ENCODE data around the gene HNRNPR. TPM values are rescaled to one million over a fixed set of nuclear protein-coding genes. Genes with fewer than 3 reads are reported as not detected.

HNRNPR gene
- total RNA-seq, 2 experiments from 2014 or later = 92.0 to 93.3 TPM

- peak overlapping the region; percentile 71 for H3K4me3 ChIP-seq (ENCODE audit: low read length)
- H3K9me3 ChIP-seq (ENCODE audit: control insufficient read depth in 1 of 2, insufficient read depth in 1 of 2, low read length in 2 of 2) = peaks cover 8 to 10% of the 10 kb centered on the region in 2 experiments
- H3K36me3 ChIP-seq (ENCODE audit: insufficient read depth, low read length) = peaks cover 9% of the 10 kb centered on the region
- H3K4me3 Mint-ChIP-seq = peak overlapping the region; percentile 100
- peak overlapping the region; percentile 95 for H3K27ac Mint-ChIP-seq
- intact Hi-C loops (cut with DNase I, micrococcal nuclease) = loop anchor here (1.0 to 10.0 kb wide), 9 partner anchors 24 to 1274 kb away; partner anchors contain the start of genes E2F2 (in 2 of the 2), HNRNPR (in 2 of the 2), ELOA (in 1 of the 2) and GALE (in 1 of the 2)
- peak; percentile 90 for ATAC-seq (ENCODE audit: poor library complexity)
- no peaks in the 10 kb centered on the region for H3K27me3 ChIP-seq (ENCODE audit: control insufficient read depth in 1 of 2, insufficient read depth in 2 of 2, low read length in 2 of 2)
- ChIA-PET POLR2A (interaction anchor here (0.6 to 3.9 kb wide), 18 partner anchors 8 to 613 kb away, joined by 3 to 116 read pairs (median 4); partner anchors contain the start of genes ASAP3, HMGCL, HNRNPR and KDM1A), CTCF (interaction anchor here (0.8 to 2.1 kb wide), 4 partner anchors 23 to 48 kb away, joined by 3 to 11 read pairs (median 4); partner anchors contain the start of gene HNRNPR)
- H3K4me1 ChIP-seq (ENCODE audit: insufficient read depth, low read length) = peaks cover 29% of the 10 kb centered on the region
- H3K27me3 Mint-ChIP-seq = no peaks in the 10 kb centered on the region
- peak overlapping the region; percentile 90 to 91 for H3K27ac ChIP-seq (ENCODE audit: low read depth in 1 of 2, low read length in 2 of 2)
- peak; percentile 94 to 99 (median 96) for DNase-seq
- TF ChIP-seq, protein P1, sequence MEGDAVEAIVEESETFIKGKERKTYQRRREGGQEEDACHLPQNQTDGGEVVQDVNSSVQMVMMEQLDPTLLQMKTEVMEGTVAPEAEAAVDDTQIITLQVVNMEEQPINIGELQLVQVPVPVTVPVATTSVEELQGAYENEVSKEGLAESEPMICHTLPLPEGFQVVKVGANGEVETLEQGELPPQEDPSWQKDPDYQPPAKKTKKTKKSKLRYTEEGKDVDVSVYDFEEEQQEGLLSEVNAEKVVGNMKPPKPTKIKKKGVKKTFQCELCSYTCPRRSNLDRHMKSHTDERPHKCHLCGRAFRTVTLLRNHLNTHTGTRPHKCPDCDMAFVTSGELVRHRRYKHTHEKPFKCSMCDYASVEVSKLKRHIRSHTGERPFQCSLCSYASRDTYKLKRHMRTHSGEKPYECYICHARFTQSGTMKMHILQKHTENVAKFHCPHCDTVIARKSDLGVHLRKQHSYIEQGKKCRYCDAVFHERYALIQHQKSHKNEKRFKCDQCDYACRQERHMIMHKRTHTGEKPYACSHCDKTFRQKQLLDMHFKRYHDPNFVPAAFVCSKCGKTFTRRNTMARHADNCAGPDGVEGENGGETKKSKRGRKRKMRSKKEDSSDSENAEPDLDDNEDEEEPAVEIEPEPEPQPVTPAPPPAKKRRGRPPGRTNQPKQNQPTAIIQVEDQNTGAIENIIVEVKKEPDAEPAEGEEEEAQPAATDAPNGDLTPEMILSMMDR (IDR thresholded peaks at IDR 0.05) = no peak
- H3K36me3 Mint-ChIP-seq (ENCODE audit: low read depth) = peaks cover 50% of the 10 kb centered on the region
- peaks cover 1% of the 10 kb centered on the region for H3K9me3 Mint-ChIP-seq
- H3K4me1 Mint-ChIP-seq (ENCODE audit: low read depth) = peaks cover 43% of the 10 kb centered on the region
These were observed 23.9 kb upstream of the HNRNPR start for GRCh38 chr1:23367791-23368561.

GRCh38 chr1:23367451-23367790 lies 23.3 kb upstream of the HNRNPR start:
- H3K4me1 Mint-ChIP-seq (ENCODE audit: low read depth) = peaks cover 43% of the 10 kb centered on the region
- ATAC-seq (ENCODE audit: poor library complexity) (no peak), DNase-seq (peak in 2 of 14 experiments; percentile 3 to 18)
- ChIA-PET POLR2A (interaction anchor here (1.0 to 3.9 kb wide), 8 partner anchors 17 to 411 kb away, joined by 3 to 116 read pairs (median 5); partner anchors contain the start of genes ASAP3, HNRNPR and PITHD1), CTCF (interaction anchor here (0.6 to 2.1 kb wide), 4 partner anchors 23 to 107 kb away, joined by 3 to 11 read pairs (median 5); partner anchors contain the start of gene HNRNPR)
- peaks cover 29% of the 10 kb centered on the region for H3K4me1 ChIP-seq (ENCODE audit: insufficient read depth, low read length)
- peak overlapping the region; percentile 78 to 90 for H3K27ac ChIP-seq (ENCODE audit: low read depth in 1 of 2, low read length in 2 of 2)
- H3K36me3 Mint-ChIP-seq (ENCODE audit: low read depth) = peaks cover 56% of the 10 kb centered on the region
- H3K9me3 ChIP-seq (ENCODE audit: control insufficient read depth in 1 of 2, insufficient read depth in 1 of 2, low read length in 2 of 2) = peaks cover 10 to 15% of the 10 kb centered on the region in 2 experiments
- intact Hi-C loops (cut with DNase I, micrococcal nuclease) = loop anchor here (5.0 to 10.0 kb wide), 6 partner anchors 167 to 1275 kb away; partner anchors contain the start of genes E2F2 (in 1 of the 2), GALE (in 1 of the 2), LUZP1 (in 1 of the 2) and RPL11 (in 1 of the 2)
- TF ChIP-seq, protein P1 (IDR thresholded peaks at IDR 0.05) = no peak
- H3K27me3 Mint-ChIP-seq = no peaks in the 10 kb centered on the region
- peak overlapping the region; percentile 95 for H3K27ac Mint-ChIP-seq
- H3K9me3 Mint-ChIP-seq = peaks cover 3% of the 10 kb centered on the region
- H3K4me3 ChIP-seq (ENCODE audit: low read length) = peak overlapping the region; percentile 71
- H3K27me3 ChIP-seq (ENCODE audit: control insufficient read depth in 1 of 2, insufficient read depth in 2 of 2, low read length in 2 of 2) = no peaks in the 10 kb centered on the region
- H3K4me3 Mint-ChIP-seq = peak overlapping the region; percentile 100
- peaks cover 15% of the 10 kb centered on the region for H3K36me3 ChIP-seq (ENCODE audit: insufficient read depth, low read length)

GRCh38 chr1:23366598-23366997 lies 22.5 kb upstream of the HNRNPR start:
- no peaks in the 10 kb centered on the region for H3K27me3 Mint-ChIP-seq
- Histone ChIP-seq H3K27me3 (ENCODE audit: control insufficient read depth in 1 of 2, insufficient read depth in 2 of 2, low read length in 2 of 2) (no peaks in the 10 kb centered on the region), H3K27ac (ENCODE audit: low read depth in 1 of 2, low read length in 2 of 2) (no peak overlapping the region), H3K36me3 (ENCODE audit: insufficient read depth, low read length) (peaks cover 21% of the 10 kb centered on the region), H3K4me3 (ENCODE audit: low read length) (no peak overlapping the region), H3K9me3 (ENCODE audit: control insufficient read depth in 1 of 2, insufficient read depth in 1 of 2, low read length in 2 of 2) (peaks cover 15 to 23% of the 10 kb centered on the region in 2 experiments), H3K4me1 (ENCODE audit: insufficient read depth, low read length) (peaks cover 29% of the 10 kb centered on the region)
- H3K4me3 Mint-ChIP-seq = peak overlapping the region; percentile 100
- POLR2A ChIA-PET = interaction anchor here (1.5 to 2.2 kb wide), 2 partner anchors 19 to 22 kb away, joined by 4 to 15 read pairs; partner anchors contain the start of gene HNRNPR
- DNase-seq (no peak), ATAC-seq (ENCODE audit: poor library complexity) (no peak)
- H3K9me3 Mint-ChIP-seq = peaks cover 6% of the 10 kb centered on the region
- H3K27ac Mint-ChIP-seq = peak overlapping the region; percentile 95
- peaks cover 43% of the 10 kb centered on the region for H3K4me1 Mint-ChIP-seq (ENCODE audit: low read depth)
- H3K36me3 Mint-ChIP-seq (ENCODE audit: low read depth) = peaks cover 64% of the 10 kb centered on the region
- TF ChIP-seq, protein P1 (IDR thresholded peaks at IDR 0.05) = no peak
- intact Hi-C loops (cut with DNase I, micrococcal nuclease) = loop anchor here (5.0 to 10.0 kb wide), 6 partner anchors 168 to 1276 kb away; partner anchors contain the start of genes E2F2 (in 1 of the 2), GALE (in 1 of the 2), LUZP1 (in 1 of the 2) and RPL11 (in 1 of the 2)
- CTCF ChIA-PET = interaction anchor here (0.6 to 1.6 kb wide), 2 partner anchors 22 to 107 kb away, joined by 4 to 6 read pairs; partner anchors contain the start of gene HNRNPR
